HEK293T (cell line): ENCODE measurements around the gene KLHL15.

ENCODE experiments used
- ARNT ChIP-seq: fragments of 450-650 bp; IDR thresholded peaks from 2 replicates; pipeline ENCODE4 v1.6.1; 2017; ENCODE audit warnings: mild to moderate bottlenecking
- CTBP1 ChIP-seq: fragments of 450-650 bp; IDR thresholded peaks from 2 replicates; pipeline ENCODE4 v1.6.1; 2016; ENCODE audit warnings: borderline replicate concordance
- ELF4 ChIP-seq: fragments of 450-650 bp; IDR thresholded peaks from 2 replicates; pipeline ENCODE4 v1.6.1; 2017; ENCODE audit warnings: antibody characterized with exemption
- FOXK2 ChIP-seq: fragments of 450-650 bp; IDR thresholded peaks from 2 replicates; pipeline ENCODE4 v1.6.1; 2016; ENCODE audit warnings: mild to moderate bottlenecking
- SP1 ChIP-seq: fragments of 450-650 bp; IDR thresholded peaks from 2 replicates; pipeline ENCODE4 v1.6.1; 2017

DNA sequence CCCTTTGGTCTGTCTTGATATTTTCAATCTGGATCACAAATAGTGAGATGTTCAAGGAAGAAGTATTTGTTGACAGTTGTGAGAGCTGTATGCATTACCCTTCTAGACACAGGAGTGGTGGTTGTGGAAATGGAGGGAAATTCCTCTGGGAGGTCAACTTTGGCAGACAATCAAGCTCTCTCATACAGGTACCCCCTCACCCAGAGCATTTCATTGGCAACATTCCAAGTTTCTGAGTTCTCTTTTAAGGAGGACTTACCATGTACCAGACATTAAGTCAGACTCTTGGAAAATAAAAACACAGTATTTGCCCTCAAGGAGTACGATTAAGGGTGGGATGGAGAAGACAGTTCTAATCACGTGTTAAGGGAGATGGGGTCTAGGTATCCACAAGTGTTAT, 45.3 kb downstream of the KLHL15 start:
- TF ChIP-seq SP1 (no peak), ARNT (no peak), CTBP1 (no peak), FOXK2 (no peak), ELF4 (no peak)
